HEK293 (cell line): Measurements from ENCODE around the gene ZNF761.

Experiments used
- ZNF266 ChIP-seq: fragments of 450-650 bp; formaldehyde crosslinking; IDR thresholded peaks from 2 replicates; pipeline ENCODE4 v1.5.1; 2016; ENCODE audit warnings: missing biosample characterization, missing genetic modification characterization, low read depth
- ZNF560 ChIP-seq: fragments of 450-650 bp; formaldehyde crosslinking; IDR thresholded peaks from 2 replicates; pipeline ENCODE4 v1.5.1; 2017; ENCODE audit warnings: missing biosample characterization, missing genetic modification characterization, borderline replicate concordance
- ZNF776 ChIP-seq: fragments of 450-650 bp; formaldehyde crosslinking; IDR thresholded peaks from 2 replicates; pipeline ENCODE4 v1.5.0; 2017; ENCODE audit warnings: missing biosample characterization, missing genetic modification characterization, borderline replicate concordance

DNA sequence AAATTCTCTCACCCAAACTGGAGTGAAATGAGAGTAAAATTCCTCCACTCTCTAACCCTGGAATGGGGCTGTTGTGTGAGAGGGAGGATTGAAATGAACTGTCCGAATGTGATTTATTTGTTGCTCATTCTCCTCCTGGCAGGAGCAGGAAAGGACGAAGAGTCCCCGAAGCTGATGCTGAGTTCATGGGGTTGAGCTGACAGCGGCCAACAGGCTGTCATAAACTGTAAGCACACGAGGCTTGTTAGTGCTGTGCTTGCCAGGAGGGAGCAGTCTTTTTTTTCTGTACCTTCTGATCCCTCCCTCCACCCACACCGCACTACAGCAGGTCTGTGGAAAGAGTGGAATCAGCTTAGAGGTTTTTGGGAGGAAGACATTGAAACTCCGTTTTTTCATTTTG lies 73.1 kb downstream of the ZNF761 start:
- no peak for TF ChIP-seq ZNF560 (tag by site-specific recombination)
- no peak for TF ChIP-seq ZNF266
- TF ChIP-seq ZNF776 (tag by site-specific recombination) = no peak
